Panc1 (cell line): ENCODE measurements around the gene HTR3D. TPM values are rescaled to one million over a fixed set of nuclear protein-coding genes. Genes with fewer than 3 reads are reported as not detected.

Experiments used
- ATAC-seq: fragments of 200-7000 bp; cut with Tn5 transposase; 2 replicates; pipeline ENCODE4 v1.9.1; 2020; ENCODE audit warnings: mild to moderate bottlenecking, moderate library complexity
- BruUV-seq: library from RNA; stranded (reverse); fragments of 400-500 nt; replicated peaks from 2 replicates; lab custom pipeline; 2021; lab: Mats Ljungman, UMichigan
- CTCF ChIA-PET: fragments of 300-600 bp; sonication (Branson Sonifier 250); formaldehyde crosslinking; loops from one replicate; lab custom pipeline; 2022; ENCODE audit warnings: antibody characterized with exemption; lab: Charles Lee
- POLR2A ChIA-PET: fragments of 300-600 bp; sonication (Branson Sonifier 250); formaldehyde crosslinking; loops from one replicate; lab custom pipeline; 2022; ENCODE audit warnings: antibody characterized with exemption; lab: Charles Lee
- DNase-seq: peaks from one replicate; pipeline ENCODE4 v3.0.0-alpha.2; 2010; ENCODE audit warnings: low read depth, low spot score
- H3K27ac ChIP-seq: 2 replicates; pipeline ENCODE4 v1.5.1; 2011; ENCODE audit warnings: mild to moderate bottlenecking, low read length, inconsistent platforms
- H3K27me3 ChIP-seq: fragments of 200-500 bp; sonication (Bioruptor generic); 2 replicates; pipeline ENCODE4 v1.6.0; 2014; ENCODE audit warnings: low read length, inconsistent platforms; ENCODE audit not compliant: control insufficient read depth, insufficient read depth
- H3K36me3 ChIP-seq: fragments of 200-500 bp; sonication (Bioruptor generic); 2 replicates; pipeline ENCODE4 v1.5.1; 2014; ENCODE audit warnings: inconsistent platforms, mild to moderate bottlenecking, low read length, moderate library complexity; ENCODE audit not compliant: control insufficient read depth, insufficient read depth
- H3K4me1 ChIP-seq: 2 replicates; pipeline ENCODE4 v1.5.1; 2011; ENCODE audit warnings: inconsistent platforms, mild to moderate bottlenecking, low read length, moderate library complexity; ENCODE audit not compliant: control insufficient read depth, insufficient read depth
- H3K4me3 ChIP-seq, 2 experiments: 2 replicates each; pipeline ENCODE4 v1.5.1; 2011 to 2012; ENCODE audit warnings: low read depth in 2 of 2, low read length in 2 of 2, mild to moderate bottlenecking in 2 of 2, inconsistent platforms in 1 of 2, moderate library complexity in 1 of 2
- H3K9me3 ChIP-seq: fragments of 200-500 bp; sonication (Bioruptor generic); 2 replicates; pipeline ENCODE4 v1.5.1; 2014; ENCODE audit warnings: low read depth, mild to moderate bottlenecking, inconsistent platforms, low read length, moderate library complexity; ENCODE audit not compliant: control insufficient read depth, insufficient read depth
- CTCF ChIP-seq: fragments of 450-650 bp; IDR thresholded peaks from 2 replicates; pipeline ENCODE4 v1.5.1; 2017; ENCODE audit warnings: mild to moderate bottlenecking
- POLR2AphosphoS5 ChIP-seq: IDR thresholded peaks from 2 replicates; pipeline ENCODE4 v1.6.1; 2012; ENCODE audit warnings: mild to moderate bottlenecking, low read depth, low read length, moderate library complexity
- REST ChIP-seq, 2 experiments: IDR thresholded peaks; 2 replicates each; pipeline ENCODE4 v1.6.1; 2011 to 2012; ENCODE audit warnings: low read depth in 2 of 2, control low read depth in 1 of 2, low read length in 1 of 2, mild to moderate bottlenecking in 1 of 2, moderate library complexity in 1 of 2; ENCODE audit not compliant: insufficient read depth in 1 of 2
- SIN3A ChIP-seq: IDR thresholded peaks from 2 replicates; pipeline ENCODE4 v1.6.1; 2012; ENCODE audit warnings: low read depth, mild to moderate bottlenecking, low read length, moderate library complexity, borderline replicate concordance; ENCODE audit not compliant: insufficient read depth
- TCF7L2 ChIP-seq: IDR thresholded peaks from 2 replicates; pipeline ENCODE4 v1.6.1; 2011; ENCODE audit warnings: mild to moderate bottlenecking, low read depth, low read length, inconsistent platforms
- in situ Hi-C: cut with HindIII; loops from 2 replicates; pipeline ENCODE4 v1.10.0; 2016; ENCODE audit warnings: low sequenced_read_pairs, low pct_unique_long_range_greater_than_20kb
- intact Hi-C: fragments of 100-400 bp; cut with micrococcal nuclease; formaldehyde crosslinking; loops from one replicate; pipeline ENCODE4 v1.10.0; 2022; ENCODE audit not compliant: unreplicated experiment
- total RNA-seq: library from RNA; stranded (reverse); gene quantifications from one replicate; pipeline ENCODE4 v1.2.1, GENCODE V29; 2021; ENCODE audit not compliant: unreplicated experiment

HTR3D gene
- total RNA-seq, 1 experiment from 2014 or later = not detected

- ChIA-PET POLR2A (no interaction called here), CTCF (no interaction called here)
- H3K27me3 ChIP-seq = no peaks in the 10 kb centered on the region
- no peaks in the 10 kb centered on the region for H3K4me1 ChIP-seq
- intact Hi-C loops (no loop called here), in situ Hi-C loops (no loop called here)
- H3K36me3 ChIP-seq = no peaks in the 10 kb centered on the region
- DNase-seq (no peak), ATAC-seq (0 out of 2 replicates have a peak, but pooled peaks have one; percentile 9)
- H3K9me3 ChIP-seq = no peaks in the 10 kb centered on the region
- BruUV-seq = no TSS peak
- no peak overlapping the region for H3K27ac ChIP-seq
- TF ChIP-seq POLR2AphosphoS5 (no peak), CTCF (no peak), SIN3A (no peak), REST (IDR thresholded peaks at IDR 0.05; ENCODE audit: insufficient read depth in 1 of 2, low read depth in 2 of 2, low read length in 1 of 2) (no peak), TCF7L2 (no peak)
- no peak overlapping the region for H3K4me3 ChIP-seq
These were observed 50.9 kb downstream of the HTR3D start for GRCh38 chr3:184082465-184082864.

GRCh38 chr3:184085389-184085852, 53.9 kb downstream of the HTR3D start:
- no peak overlapping the region for H3K4me3 ChIP-seq
- H3K4me1 ChIP-seq = no peaks in the 10 kb centered on the region
- no peaks in the 10 kb centered on the region for H3K36me3 ChIP-seq
- ChIA-PET POLR2A (no interaction called here), CTCF (no interaction called here)
- ATAC-seq (no peak), DNase-seq (no peak)
- no TSS peak for BruUV-seq
- H3K9me3 ChIP-seq = no peaks in the 10 kb centered on the region
- in situ Hi-C loops = no loop called here
- H3K27ac ChIP-seq = no peak overlapping the region
- no peak for TF ChIP-seq CTCF
- no peak for TF ChIP-seq SIN3A
- TF ChIP-seq TCF7L2 = no peak
- TF ChIP-seq REST (IDR thresholded peaks at IDR 0.05; ENCODE audit: insufficient read depth in 1 of 2, low read depth in 2 of 2, low read length in 1 of 2) = no peak
- TF ChIP-seq POLR2AphosphoS5 = no peak
- no peaks in the 10 kb centered on the region for H3K27me3 ChIP-seq
- intact Hi-C loops = no loop called here

Other genes with a start within 250 kb of the HTR3D start
- gene MAP6D1, start 206.2 kb upstream of the HTR3D start, total RNA-seq = 7.9 TPM
- 82.3 TPM for gene PARL, start 146.9 kb upstream of the HTR3D start, total RNA-seq
- gene ABCC5, start 13.9 kb upstream of the HTR3D start, total RNA-seq = 35.1 TPM
- gene HTR3C, start 21.3 kb downstream of the HTR3D start, total RNA-seq = not detected
- gene HTR3E, start 65.3 kb downstream of the HTR3D start, total RNA-seq = not detected
- gene EIF2B5, start 103.6 kb downstream of the HTR3D start, total RNA-seq = 60.2 TPM
- 97.2 TPM for gene DVL3, start 123.6 kb downstream of the HTR3D start, total RNA-seq
- gene AP2M1, start 143.1 kb downstream of the HTR3D start, total RNA-seq = 335 TPM
- 101 TPM for gene ABCF3, start 154.5 kb downstream of the HTR3D start, total RNA-seq
- 0.28 TPM for gene VWA5B2, start 197.8 kb downstream of the HTR3D start, total RNA-seq
- 72.7 TPM for gene ALG3, start 217.2 kb downstream of the HTR3D start, total RNA-seq
- 10.7 TPM for gene EEF1AKMT4, start 217.9 kb downstream of the HTR3D start, total RNA-seq
- gene CAMK2N2, start 229.8 kb downstream of the HTR3D start, total RNA-seq = 5.7 TPM
- gene ECE2, start 244.3 kb downstream of the HTR3D start, total RNA-seq = not detected